Stimulated activated CD8-positive, alpha-beta memory T cell treated with anti-CD3 and anti-CD28 coated beads, Interleukin-15, amount 100 ng/mL, for 4 hours (primary cell): ENCODE results near the gene TXNRD3.
"Not testable (repeated sequence)": the region's sequence is repeated elsewhere in the genome, so short reads cannot be mapped to it uniquely, and the experiment has no call there.

ENCODE experiments used
- DNase-seq, 2 donors: peaks; one replicate each; pipeline ENCODE4 v3.0.0-alpha.2; 2020; ENCODE audit warnings: low read depth in 2 of 2

The TXNRD3 gene

GRCh38 chr3:126646674-126647073, 8.2 kb downstream of the TXNRD3 start:
- no peak for DNase-seq

DNA sequence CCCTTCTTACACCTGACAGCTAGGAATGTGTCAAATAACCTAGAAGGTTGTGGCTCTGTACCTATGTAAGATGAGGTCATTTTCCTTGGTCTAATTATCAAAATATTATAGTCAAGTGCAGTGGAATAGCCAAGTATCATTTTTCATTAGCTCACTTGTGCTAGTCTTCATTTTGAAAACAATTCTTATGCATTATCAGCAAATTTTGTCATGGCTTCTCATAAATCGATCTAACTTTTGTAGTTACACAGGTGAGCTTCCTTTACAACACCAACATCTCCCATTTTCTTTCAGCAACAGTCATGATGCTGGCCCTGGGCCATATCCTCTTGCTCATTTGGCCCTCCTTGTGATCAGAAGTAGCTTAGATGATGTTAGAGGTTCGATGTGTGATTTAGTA, 10.3 kb downstream of the TXNRD3 start:
- no peak for DNase-seq

DNA sequence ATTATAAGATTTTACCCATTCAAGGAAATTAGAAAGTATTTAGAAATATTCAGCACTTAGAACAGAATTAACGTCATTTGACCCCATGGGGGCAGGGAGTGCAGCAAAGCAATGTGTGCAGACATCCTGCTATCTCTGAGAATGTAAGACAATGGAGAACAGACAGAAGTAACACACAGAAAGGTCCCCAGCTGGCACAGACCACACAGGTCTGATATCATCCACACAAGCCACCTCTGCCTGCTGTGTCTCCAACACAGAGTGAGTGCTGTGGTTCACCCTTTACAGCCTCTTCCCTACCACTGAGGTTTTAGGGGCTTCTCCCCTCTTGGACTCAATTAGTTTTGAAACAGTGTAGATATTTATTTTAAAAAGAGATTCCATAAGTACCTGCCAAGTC, 16.1 kb downstream of the TXNRD3 start:
- DNase-seq: no peak

DNA sequence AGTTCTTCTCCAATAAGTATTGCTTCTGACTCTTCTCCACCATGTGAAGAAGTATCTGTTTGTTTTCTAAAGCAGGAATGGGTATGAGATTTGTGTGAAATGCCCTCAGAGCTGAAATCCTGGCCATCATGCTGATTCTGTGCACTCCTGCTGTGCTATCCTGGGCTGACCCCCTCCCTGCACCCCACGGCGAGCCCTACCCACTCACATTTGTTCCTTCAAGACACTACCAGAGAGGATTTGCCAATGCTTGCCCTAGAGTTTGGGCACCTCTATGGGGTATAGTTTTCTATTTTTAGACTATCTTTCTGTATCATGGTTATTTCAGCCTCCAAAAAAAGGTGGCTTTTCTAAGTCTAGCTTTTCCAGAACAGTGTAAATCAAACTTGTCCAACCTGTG, 18.5 kb downstream of the TXNRD3 start:
- no peak for DNase-seq

GRCh38 chr3:126634803-126635202, 20.1 kb downstream of the TXNRD3 start:
- DNase-seq: no peak

DNA sequence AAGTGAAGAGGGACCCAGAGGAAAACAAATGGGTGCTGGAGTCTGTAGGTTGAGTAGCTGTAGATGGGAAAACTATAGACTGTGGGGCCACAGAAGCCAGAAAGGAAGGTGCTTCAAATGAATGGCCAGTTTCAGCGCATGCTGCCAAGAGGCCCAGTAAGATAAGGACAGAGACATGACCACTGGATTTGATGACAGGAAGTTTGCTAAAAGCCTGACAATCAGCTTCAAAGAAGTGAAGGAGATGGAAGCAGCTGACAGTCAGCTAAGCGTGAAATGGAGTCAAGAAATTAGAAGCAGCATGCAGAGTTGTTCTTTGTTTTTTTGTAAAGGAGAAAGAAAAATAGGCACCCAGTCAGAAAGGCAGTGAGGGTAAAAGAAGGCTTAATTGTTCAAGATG, 24.9 kb downstream of the TXNRD3 start:
- no peak for DNase-seq

GRCh38 chr3:126625735-126626134, 29.2 kb downstream of the TXNRD3 start:
- DNase-seq: not testable (repeated sequence)

DNA sequence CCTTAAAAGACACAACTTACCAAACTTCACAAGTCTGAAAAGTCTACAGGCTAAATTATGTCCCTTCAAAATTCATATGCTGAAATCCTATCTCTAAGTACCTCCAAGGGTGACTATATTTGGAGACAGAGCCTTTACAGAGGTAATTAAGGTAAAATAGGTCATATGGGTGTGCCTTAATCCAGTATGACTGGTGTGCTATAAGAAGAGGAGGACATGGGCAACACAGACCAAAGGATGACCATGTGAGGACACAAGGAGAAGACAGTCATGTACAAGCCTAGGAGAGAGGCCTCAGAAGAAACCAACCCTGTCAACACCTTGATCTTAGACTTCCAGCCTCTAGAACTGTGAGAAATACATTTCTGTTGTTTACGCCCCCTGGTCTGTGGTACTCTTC, 32.2 kb downstream of the TXNRD3 start:
- DNase-seq: no peak

DNA sequence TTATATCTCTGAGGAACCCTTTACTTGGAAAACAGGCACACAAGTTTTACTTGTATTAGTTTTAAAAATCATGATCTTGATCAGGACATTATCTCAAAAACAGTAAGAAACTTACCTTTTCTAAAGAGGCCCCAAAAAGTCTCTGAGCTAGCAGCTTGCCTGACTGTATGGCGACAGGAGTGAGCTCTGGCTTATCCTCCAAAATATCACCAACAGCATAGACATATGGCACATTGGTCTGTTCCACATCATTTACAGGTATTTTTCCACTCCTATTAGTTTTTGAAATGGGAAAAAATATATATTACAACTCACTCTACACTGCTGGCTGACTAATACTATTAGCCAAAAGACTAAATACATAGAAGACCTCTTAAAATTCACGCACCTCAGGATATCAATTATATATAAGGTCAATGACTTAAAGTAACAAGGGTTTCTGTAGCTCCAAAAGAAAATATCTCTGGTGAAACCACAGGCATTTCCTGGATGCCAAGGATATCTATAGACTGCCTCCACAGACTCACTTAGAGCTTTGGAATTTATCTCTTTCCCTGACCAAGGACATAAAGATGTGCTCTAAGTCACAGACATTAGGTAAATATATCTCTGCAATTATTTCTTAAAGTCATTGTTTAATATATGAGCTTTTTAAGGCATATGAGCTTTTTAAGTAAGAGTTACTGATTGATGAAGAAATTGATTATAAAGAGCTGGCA, 33.1 kb downstream of the TXNRD3 start:
- no peak for DNase-seq

DNA sequence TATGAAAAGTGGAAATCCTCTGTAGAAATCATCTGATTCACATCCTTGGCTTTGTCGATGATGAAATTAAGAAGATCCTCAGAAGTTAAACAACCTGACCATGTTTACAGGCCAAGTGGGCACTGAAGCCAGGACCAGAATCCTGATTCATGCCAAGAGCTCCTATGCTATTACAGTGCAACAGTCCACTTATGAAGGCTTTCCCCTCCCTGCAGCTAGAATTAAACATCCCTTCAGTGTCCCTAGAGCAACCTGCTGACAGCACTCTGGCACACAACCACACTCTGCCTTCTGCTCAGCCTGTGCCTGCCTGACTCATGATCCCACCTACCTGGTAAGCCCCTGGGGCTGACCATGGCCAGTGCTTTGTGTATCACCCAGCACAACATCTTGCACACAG, 33.8 kb downstream of the TXNRD3 start:
- DNase-seq: no peak

- DNase-seq: no peak
Observed at GRCh38 chr3:126620738-126621137, 34.2 kb downstream of the TXNRD3 start.

GRCh38 chr3:126618760-126619159, 36.2 kb downstream of the TXNRD3 start:
- no peak for DNase-seq

DNA sequence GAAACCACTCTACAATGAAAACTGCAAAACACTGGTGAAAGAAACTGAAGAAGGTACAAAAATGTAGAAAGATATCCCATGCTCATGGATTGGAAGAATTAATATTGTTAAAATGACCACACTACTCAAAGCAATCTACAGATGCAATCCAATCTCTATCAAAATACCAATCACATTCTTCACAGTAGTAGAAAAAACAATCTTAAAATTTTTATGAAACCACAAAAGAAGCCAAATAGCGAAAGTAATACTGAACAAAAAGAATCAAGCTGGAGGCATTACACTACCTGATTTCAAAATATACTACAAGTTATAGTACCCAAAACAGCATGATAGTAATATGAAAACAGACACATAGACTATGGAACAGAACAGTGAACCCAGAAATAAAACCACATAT, 36.9 kb downstream of the TXNRD3 start:
- no peak for DNase-seq

DNA sequence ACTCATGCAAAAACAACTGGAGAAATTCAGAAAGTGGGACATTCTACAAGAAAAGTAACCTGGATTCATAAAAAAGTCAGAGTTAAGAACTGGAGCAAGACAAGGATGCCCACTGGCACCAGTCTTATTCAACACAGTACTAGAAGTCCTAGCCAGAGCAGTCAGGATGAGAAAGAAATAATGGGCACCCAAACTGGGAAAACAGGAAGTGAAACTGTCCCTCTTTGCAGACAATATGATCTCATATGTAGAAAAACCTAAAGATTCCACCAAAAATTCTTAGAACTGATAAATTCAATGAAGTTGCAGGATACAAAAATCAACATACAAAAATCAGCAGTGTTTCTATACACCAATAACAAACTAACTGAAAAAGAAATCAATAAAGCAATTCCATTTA, 37.4 kb downstream of the TXNRD3 start:
- no peak for DNase-seq

- no peak for DNase-seq
Observed at GRCh38 chr3:126616931-126617330, 38.0 kb downstream of the TXNRD3 start.

- no peak for DNase-seq
Observed at GRCh38 chr3:126613479-126614188, 41.3 kb downstream of the TXNRD3 start.

- no peak for DNase-seq
Observed at GRCh38 chr3:126612479-126613205, 42.3 kb downstream of the TXNRD3 start.

- DNase-seq: no peak
Observed at GRCh38 chr3:126609909-126610308, 45.0 kb downstream of the TXNRD3 start.

DNA sequence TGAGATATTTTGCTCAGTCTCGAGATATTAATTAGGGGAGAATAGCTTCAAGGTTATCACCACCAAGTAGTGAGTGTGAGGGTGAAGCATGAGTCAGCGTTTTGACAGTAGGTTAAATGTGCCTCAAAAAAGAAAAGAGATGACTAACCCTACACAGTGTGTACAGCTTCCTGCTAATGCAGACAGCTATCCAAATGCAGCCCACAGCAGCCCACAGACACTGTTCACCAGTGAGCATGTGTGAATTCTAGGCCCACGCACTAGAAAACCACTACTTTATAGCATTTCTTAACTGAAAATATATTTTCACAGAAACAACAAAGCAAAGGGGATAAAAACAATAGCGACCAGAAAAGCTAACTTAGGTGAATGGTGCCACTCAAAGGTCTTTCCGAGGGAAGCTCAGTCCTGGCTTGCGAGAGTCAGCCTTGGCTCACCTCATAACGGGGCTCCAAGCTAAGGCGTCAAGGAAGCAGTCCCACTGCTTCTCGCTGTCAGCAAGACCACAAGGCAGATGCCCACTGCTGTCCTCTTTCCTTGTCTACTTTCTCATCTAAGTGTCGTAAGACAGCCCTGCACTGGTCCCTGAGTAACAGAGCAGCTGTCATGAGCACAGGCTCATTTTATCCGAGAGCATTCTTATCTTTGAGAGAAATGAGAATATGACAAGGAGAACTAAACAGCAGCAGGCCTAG, 47.6 kb downstream of the TXNRD3 start:
- peak in 1 of 2 donors; percentile 9 for DNase-seq

DNA sequence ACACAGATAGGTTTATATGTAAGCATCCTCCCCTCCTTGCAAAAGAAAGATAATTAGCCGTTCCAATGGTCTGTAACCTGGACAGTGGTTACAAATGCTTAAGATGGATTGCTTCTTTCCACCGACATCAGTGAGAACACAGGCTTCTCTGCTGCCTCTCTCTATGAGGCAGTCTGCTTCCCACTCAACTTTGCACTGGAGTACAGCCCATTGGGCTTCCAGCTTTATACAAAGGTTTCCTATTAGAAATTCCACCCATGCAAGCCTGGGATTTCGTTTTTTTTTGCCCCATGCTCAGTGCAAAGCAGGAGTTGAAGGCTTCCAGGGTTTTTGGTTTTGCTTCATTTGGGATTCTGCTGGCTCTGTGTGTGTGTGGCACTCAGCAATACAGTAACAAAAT, 48.9 kb downstream of the TXNRD3 start:
- DNase-seq: no peak

- no peak for DNase-seq
Observed at GRCh38 chr3:126604691-126605090, 50.2 kb downstream of the TXNRD3 start.

DNA sequence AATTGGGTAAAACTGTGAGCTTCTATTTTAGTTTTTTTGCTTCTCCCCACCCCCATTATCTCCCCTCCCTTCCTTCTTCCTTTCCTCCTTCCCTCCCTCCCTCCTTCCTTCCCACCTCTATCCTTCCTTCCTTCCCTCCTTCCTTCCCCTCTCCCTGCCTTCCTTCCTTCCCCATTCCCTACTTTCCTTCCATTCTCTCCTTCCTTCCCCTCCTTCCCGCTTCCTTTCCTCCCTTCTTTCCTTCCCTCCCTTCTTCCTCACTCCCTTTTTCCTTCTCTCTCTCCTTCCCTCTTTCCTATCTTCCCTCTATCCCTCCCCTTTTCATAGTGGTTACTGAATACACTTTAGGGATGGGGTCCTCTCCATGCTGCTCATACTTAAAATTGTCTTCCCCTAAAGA, 55.8 kb downstream of the TXNRD3 start:
- no peak for DNase-seq
